MM.1S (cell line): ENCODE measurements around the gene SPATA22.

Experiments
- DNase-seq: peaks from one replicate; pipeline ENCODE4 v3.0.0-alpha.2; 2015
- H2AFZ ChIP-seq: fragments of 300-600 bp; sonication (generic); 2 replicates; pipeline ENCODE4 v1.6.0; 2016; ENCODE audit warnings: antibody characterized with exemption, low read length
- H3F3A ChIP-seq: fragments of 300-600 bp; sonication (generic); 2 replicates; pipeline ENCODE4 v1.6.1; 2016; ENCODE audit warnings: mild to moderate bottlenecking, antibody characterized with exemption, low read length, moderate library complexity, mixed read lengths; ENCODE audit not compliant: insufficient read depth
- H3K27ac ChIP-seq: fragments of 300-600 bp; sonication (generic); 2 replicates; pipeline ENCODE4 v1.5.1; 2016; ENCODE audit warnings: mild to moderate bottlenecking, low read length
- H3K27me3 ChIP-seq: fragments of 300-600 bp; sonication (generic); replicated peaks from 2 replicates; pipeline ENCODE4 v1.6.0; 2016; ENCODE audit warnings: low read length; ENCODE audit not compliant: insufficient read depth
- H3K36me3 ChIP-seq: fragments of 300-600 bp; sonication (generic); replicated peaks from 2 replicates; pipeline ENCODE4 v1.6.1; 2016; ENCODE audit warnings: mild to moderate bottlenecking, low read length, mixed read lengths; ENCODE audit not compliant: insufficient read depth
- H3K4me1 ChIP-seq: fragments of 300-600 bp; sonication (generic); 2 replicates; pipeline ENCODE4 v1.6.1; 2016; ENCODE audit warnings: low read length, mixed read lengths
- H3K4me2 ChIP-seq: fragments of 300-600 bp; sonication (generic); 2 replicates; pipeline ENCODE4 v1.6.0; 2016; ENCODE audit warnings: low read depth, low read length
- H3K4me3 ChIP-seq: fragments of 300-600 bp; sonication (generic); 2 replicates; pipeline ENCODE4 v1.5.1; 2016; ENCODE audit warnings: low read length, mixed read lengths
- H3K79me2 ChIP-seq: fragments of 300-600 bp; sonication (generic); 2 replicates; pipeline ENCODE4 v1.6.1; 2016; ENCODE audit warnings: mixed run types, low read length, mixed read lengths
- H3K9ac ChIP-seq: fragments of 300-600 bp; sonication (generic); 2 replicates; pipeline ENCODE4 v1.6.1; 2016; ENCODE audit warnings: low read length, mixed read lengths
- H3K9me2 ChIP-seq: fragments of 300-600 bp; sonication (generic); replicated peaks from 2 replicates; pipeline ENCODE4 v1.6.1; 2016; ENCODE audit warnings: mild to moderate bottlenecking, low read length, mixed read lengths; ENCODE audit not compliant: insufficient read depth
- H3K9me3 ChIP-seq: fragments of 300-600 bp; sonication (generic); replicated peaks from 2 replicates; pipeline ENCODE4 v1.6.1; 2016; ENCODE audit warnings: mild to moderate bottlenecking, low read length, mixed read lengths; ENCODE audit not compliant: insufficient read depth
- H4K20me1 ChIP-seq: fragments of 300-600 bp; sonication (generic); 2 replicates; pipeline ENCODE4 v1.6.1; 2016; ENCODE audit warnings: mild to moderate bottlenecking, low read length, moderate library complexity, mixed read lengths; ENCODE audit not compliant: insufficient read depth
- CTCF ChIP-seq: fragments of 300-600 bp; sonication (generic); IDR thresholded peaks from 2 replicates; pipeline ENCODE4 v1.5.1; 2016; ENCODE audit warnings: antibody characterized with exemption, low read length, mixed read lengths
- EZH2 ChIP-seq: fragments of 300-600 bp; sonication (generic); optimal IDR thresholded peaks from 2 replicates; pipeline ENCODE3; 2017; ENCODE audit warnings: low read depth, mild to moderate bottlenecking, antibody characterized with exemption, low read length, mixed read lengths
- EZH2phosphoT487 ChIP-seq: fragments of 300-600 bp; sonication (generic); IDR thresholded peaks from 2 replicates; pipeline ENCODE4 v1.6.1; 2018; ENCODE audit warnings: antibody characterized with exemption, low read length

Gene SPATA22

GRCh38 chr17:3485481-3486068, 14.0 kb upstream of the SPATA22 start:
- H3K9me2 ChIP-seq, result no peaks in the 10 kb centered on the region
- no peak overlapping the region for H3K27ac ChIP-seq
- no peaks in the 10 kb centered on the region for H3K4me1 ChIP-seq
- H3K9me3 ChIP-seq, result no peaks in the 10 kb centered on the region
- no peaks in the 10 kb centered on the region for H3F3A ChIP-seq
- no peak overlapping the region for H3K4me2 ChIP-seq
- no peaks in the 10 kb centered on the region for H3K79me2 ChIP-seq
- DNase-seq, result no peak
- no peaks in the 10 kb centered on the region for H3K27me3 ChIP-seq
- H3K4me3 ChIP-seq, result no peak overlapping the region
- H2AFZ ChIP-seq, result no peak overlapping the region
- TF ChIP-seq EZH2phosphoT487, result no peak
- TF ChIP-seq EZH2, result no peak
- no peak for TF ChIP-seq CTCF
- no peak overlapping the region for H3K9ac ChIP-seq
- no peaks in the 10 kb centered on the region for H3K36me3 ChIP-seq
- H4K20me1 ChIP-seq, result no peaks in the 10 kb centered on the region

- Histone ChIP-seq H3K36me3 (no peaks in the 10 kb centered on the region), H3K4me2 (no peak overlapping the region), H3K9me3 (no peaks in the 10 kb centered on the region), H3K27me3 (no peaks in the 10 kb centered on the region), H3K4me1 (no peaks in the 10 kb centered on the region), H3K9me2 (no peaks in the 10 kb centered on the region), H3K27ac (no peak overlapping the region), H3F3A (no peaks in the 10 kb centered on the region), H3K4me3 (no peak overlapping the region), H4K20me1 (no peaks in the 10 kb centered on the region), H3K9ac (no peak overlapping the region), H2AFZ (no peak overlapping the region), H3K79me2 (no peaks in the 10 kb centered on the region)
- TF ChIP-seq EZH2 (no peak), EZH2phosphoT487 (no peak), CTCF (no peak)
- DNase-seq, result no peak
Measured at GRCh38 chr17:3482852-3483251, 11.2 kb upstream of the SPATA22 start.

- H3K4me1 ChIP-seq, result no peaks in the 10 kb centered on the region
- no peaks in the 10 kb centered on the region for H3K79me2 ChIP-seq
- H3K9ac ChIP-seq, result no peak overlapping the region
- H3K9me3 ChIP-seq, result no peaks in the 10 kb centered on the region
- H3K4me2 ChIP-seq, result no peak overlapping the region
- no peaks in the 10 kb centered on the region for H3K27me3 ChIP-seq
- H3F3A ChIP-seq, result no peaks in the 10 kb centered on the region
- H3K9me2 ChIP-seq, result no peaks in the 10 kb centered on the region
- no peaks in the 10 kb centered on the region for H4K20me1 ChIP-seq
- no peak for DNase-seq
- TF ChIP-seq CTCF (no peak), EZH2phosphoT487 (no peak), EZH2 (no peak)
- no peaks in the 10 kb centered on the region for H3K36me3 ChIP-seq
- H2AFZ ChIP-seq, result no peak overlapping the region
- H3K4me3 ChIP-seq, result no peak overlapping the region
- no peak overlapping the region for H3K27ac ChIP-seq
Measured at GRCh38 chr17:3479988-3480387, 8.4 kb upstream of the SPATA22 start.
